Activated T-helper 9 cell treated with anti-CD3 and anti-CD28 coated beads, Interleukin-2, amount 50 U/mL, for 16 hours (primary cell): ENCODE results near the gene DGCR2.

Experiments
- DNase-seq: peaks from one replicate; pipeline ENCODE4 v3.0.0-alpha.2; 2020; ENCODE audit warnings: low read depth

Gene DGCR2

DNA sequence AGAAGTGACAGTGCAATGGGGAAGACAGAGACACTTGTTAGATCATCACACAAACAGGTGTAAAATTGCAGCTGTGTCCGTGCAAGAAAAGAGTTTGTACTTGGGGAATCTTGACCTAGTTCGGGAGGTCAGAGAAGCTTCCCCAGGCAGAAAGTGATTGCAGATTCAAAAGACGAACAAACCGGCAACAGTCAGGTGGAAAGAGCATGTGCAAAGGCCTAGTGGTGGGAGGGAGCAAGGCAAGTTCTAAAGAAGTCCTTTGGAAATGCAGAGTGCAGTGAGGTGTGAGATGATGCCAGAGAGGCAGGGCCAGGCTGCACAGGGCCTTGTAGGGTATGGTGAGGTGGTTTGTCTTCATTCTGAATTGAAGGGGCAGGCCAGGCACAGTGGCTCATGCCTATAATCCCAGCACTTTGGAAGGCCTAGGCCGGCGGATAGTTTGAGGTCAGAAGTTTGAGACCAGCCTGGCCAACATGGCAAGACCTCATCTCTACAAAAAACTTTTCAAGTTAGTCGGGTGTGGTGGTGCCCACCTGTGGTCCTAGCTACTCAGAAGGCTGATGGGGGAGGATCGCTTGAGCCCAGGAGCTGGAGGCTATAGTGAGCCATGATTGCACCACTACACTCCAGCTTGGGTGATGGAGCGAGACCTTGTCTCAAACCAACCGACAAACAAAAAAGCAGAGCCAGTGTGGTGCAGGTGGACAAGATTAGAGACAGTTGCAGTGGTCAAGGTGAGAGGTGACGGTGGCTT is 24.2 kb upstream of the DGCR2 start:
- DNase-seq, result no peak

GRCh38 chr22:19143967-19144400 is 21.8 kb upstream of the DGCR2 start:
- no peak for DNase-seq

DNA sequence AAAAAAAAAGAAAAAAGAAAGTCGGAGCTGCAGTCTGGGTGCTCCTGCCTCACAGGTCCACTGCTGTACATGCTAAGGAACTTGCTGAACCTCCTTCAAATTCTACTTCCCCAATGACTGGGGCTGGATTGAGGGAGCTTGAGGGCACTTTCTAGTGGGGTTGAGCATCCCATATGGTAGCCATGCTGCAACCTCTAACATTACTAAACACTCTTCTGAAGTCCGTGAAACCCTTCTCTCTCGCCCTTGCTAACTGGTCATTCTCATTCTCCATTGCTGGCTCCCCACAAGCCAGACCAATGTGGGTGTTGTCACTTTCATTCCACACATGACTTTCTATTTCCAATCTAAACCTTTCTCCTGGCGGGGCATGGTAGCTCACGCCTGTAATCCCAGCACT is 21.0 kb upstream of the DGCR2 start:
- no peak for DNase-seq

DNA sequence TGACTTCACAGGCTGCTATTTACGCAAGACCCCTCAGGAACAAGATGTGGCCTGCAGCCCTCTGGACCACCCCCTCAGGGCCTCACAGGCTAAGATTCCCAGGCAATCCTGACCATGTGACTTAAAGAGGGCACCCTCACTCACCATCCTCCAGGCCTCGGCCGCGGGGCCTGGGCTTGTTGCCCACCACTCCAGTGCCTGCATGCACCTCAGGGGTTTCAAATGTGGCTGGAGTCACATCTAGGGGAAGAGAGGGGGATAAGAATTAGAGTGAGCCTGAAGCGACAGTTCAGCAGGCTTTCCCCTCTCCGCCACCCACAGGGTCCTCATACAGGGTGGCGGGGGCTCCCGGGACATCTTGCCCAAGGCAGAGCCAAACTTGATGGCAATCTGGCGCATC is 20.2 kb upstream of the DGCR2 start:
- DNase-seq, result no peak

GRCh38 chr22:19139974-19140373 is 17.8 kb upstream of the DGCR2 start:
- DNase-seq, result no peak

DNA sequence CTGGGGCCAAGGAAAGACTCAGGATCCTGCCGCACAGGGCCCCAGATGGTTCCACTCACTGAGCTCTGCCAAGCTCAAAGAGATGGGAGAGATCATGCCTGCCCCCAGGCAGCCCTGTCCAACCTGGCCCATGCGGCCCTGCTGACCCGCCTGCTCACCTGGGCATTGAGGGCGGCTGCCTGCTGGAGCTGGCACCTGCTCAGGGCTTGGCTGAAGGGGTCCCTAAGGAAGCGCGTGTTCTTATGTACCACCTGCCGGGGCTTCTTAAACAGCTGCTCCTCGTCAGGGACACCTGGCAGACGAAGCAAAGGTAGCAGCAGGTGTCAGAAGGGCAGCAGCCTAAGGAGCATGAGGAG is 16.8 kb upstream of the DGCR2 start:
- DNase-seq, result no peak

DNA sequence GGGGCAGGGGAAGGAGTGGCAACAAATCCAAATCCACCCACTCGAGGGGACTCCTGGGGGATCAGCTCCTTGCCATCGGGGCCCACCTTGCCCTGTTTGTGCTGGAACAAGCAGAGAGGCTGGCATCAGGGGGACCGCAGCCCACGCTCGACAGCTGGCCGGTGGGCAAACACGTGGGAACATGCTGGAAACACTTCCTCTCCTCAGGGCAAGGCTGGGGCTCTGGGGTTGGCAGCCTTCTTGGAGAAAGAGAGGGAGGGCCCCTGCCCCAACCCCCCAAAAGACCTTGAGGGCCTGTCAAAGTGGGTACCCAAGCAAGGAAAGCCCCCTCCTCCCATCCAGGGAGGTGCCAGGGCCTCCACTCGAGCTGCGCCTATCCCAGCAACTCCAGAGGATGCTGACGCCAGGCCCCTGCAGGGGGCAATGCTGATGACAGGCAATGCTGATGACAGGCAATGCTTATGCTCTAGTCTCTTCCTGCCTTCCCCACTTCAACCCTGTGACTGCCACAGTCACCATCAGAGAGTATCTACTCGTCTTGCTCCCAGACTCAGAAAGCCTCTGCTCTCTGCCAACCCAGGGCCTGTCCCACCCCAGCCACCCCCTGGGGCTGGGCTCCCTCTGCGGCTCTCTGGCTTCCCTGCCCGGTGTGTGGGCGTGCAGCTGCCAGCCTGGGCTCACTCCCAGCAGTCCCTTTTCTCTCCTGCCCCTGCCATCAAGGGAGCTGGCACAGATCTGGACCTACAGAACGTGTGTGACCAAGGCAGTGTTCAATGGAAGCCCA is 16.2 kb upstream of the DGCR2 start:
- DNase-seq, result no peak

DNA sequence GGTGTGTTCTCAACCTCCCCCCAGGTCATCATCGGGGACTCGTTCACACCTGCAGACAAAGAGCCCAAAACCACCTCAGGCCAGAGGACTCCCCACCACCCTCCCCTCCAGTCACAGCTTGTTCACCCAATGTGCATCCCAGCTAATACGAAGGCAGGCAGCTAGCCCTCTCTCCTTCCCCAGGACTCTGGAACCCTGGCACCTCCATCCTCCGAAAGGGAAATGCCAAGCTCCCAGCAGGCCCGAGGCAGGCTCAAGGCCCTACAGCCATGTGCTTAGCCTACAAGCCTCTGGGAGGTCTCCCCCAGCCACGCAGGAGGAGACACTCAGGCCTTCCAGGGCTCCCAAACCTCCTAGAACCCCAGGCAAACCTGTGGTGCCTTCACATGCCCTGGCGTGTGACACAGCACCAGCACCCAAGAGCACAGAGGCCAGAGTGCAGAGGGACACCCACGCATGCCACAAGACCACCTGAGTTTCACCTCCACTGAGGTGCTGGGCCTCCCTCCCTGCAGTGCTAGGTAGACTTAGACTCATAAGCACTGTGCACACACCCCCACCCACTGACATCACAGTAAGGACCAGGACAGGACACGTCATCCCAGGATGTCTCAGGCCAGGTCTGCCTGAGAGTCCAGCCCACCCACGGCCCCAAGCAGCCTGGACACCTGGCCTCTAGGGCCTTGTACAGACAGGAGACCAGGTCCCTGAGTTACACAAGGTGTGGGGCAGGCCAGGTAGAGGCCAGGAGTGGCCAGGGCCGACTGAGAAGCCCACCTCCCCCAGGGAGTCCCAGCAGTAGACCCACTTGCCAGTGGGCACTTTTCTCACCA is 15.4 kb upstream of the DGCR2 start:
- no peak for DNase-seq

- no peak for DNase-seq
Observed at GRCh38 chr22:19136915-19137314, 14.7 kb upstream of the DGCR2 start.

DNA sequence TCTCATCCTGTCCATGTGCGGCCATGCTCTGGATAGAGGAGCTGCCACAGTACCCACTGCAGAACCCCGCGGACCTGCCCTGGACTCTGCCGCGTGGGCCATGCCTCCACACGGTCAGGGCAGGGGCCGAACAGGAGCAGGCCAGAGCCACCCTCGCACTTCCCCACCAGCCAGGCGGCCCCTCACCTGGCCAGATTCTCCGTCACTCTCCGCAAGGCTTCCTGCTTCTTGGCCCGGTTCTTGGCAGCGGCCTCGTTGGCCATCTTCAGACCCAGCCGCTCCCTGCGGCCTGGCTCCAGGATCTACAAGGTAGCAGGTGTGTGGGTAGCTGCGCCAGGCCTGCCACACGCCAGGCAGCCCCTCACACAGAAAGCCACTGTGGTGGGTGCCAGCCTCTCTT is 12.7 kb upstream of the DGCR2 start:
- DNase-seq, result no peak

- no peak for DNase-seq
Observed at GRCh38 chr22:19134176-19134831, 12.1 kb upstream of the DGCR2 start.

- no peak for DNase-seq
Observed at GRCh38 chr22:19133561-19133960, 11.3 kb upstream of the DGCR2 start.

DNA sequence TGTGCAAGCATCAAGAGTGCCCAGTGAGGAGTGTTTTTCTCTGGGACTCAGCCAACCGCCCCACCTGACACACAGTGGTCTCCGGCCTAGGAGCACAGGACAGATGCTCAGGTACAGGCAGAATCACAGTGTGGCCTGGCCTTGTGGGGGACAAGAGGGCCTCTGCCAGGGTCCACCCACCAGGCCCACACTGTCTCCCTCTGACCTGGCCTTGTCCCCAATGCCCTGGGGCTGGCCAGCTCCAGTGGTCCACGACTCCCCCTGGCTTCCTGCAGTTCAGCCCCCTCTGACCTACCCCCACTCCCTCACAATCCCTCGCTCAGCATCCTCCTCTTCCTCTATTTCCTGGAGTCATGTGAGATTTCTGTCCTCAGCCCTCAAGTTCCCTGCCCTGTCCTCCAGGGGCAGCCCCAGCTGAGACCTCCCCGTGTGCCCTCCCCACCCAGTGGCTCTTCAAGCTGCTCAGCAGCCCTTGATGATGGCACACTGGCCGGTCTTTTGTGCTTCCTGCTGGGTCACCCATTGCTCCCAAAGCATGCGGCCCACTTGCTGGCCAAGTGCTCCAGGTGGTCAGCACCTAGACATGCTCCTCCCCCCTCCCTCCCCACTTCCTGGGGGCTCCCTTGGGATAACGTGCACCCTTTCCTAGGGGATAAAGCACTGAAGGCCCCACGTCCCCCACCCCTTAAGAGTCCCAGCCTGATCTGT is 10.6 kb upstream of the DGCR2 start:
- no peak for DNase-seq

GRCh38 chr22:19132153-19132552 is 9.9 kb upstream of the DGCR2 start:
- no peak for DNase-seq

- no peak for DNase-seq
Observed at GRCh38 chr22:19131685-19132015, 9.4 kb upstream of the DGCR2 start.

DNA sequence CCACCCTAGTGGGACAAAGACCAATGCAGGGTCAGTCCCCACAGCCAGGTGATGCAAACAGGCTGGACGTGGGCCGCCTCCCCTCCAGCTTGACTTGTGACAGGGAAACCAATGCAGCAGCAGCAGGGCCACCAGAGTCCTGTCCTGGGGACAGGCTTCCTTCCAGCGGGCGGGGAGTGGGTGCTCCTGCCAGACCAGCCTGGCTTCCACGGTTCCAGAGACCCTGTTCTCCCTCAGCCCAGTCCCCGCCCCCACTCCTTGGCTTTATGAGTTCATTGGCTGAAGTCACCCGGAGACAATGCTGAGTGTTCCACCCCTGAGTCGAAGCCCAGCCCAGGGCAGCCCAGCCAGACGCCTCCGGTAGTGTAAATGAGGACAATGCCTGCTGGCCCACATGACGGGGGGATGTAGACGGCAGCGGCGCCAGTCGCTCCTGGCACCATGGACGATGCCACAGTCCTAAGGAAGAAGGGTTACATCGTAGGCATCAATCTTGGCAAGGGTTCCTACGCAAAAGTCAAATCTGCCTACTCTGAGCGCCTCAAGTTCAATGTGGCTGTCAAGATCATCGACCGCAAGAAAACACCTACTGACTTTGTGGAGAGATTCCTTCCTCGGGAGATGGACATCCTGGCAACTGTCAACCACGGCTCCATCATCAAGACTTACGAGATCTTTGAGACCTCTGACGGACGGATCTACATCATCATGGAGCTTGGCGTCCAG is 8.9 kb upstream of the DGCR2 start, which contains the start of gene TSSK2:
TSS of gene TSSK2 (plus strand) at position 350 of the 726 bp plus-strand sequence. CDS start at position 442, 92 bp downstream.
- DNase-seq, result no peak

GRCh38 chr22:19129871-19130270 is 7.7 kb upstream of the DGCR2 start:
- no peak for DNase-seq

GRCh38 chr22:19128946-19129727 is 6.9 kb upstream of the DGCR2 start:
- no peak for DNase-seq

GRCh38 chr22:19128009-19128401 is 5.8 kb upstream of the DGCR2 start:
- DNase-seq, result no peak
